Measurements from ENCODE around the gene UVRAG. TPM values are rescaled to one million over a fixed set of nuclear protein-coding genes. Genes with fewer than 3 reads are reported as not detected.

Gene UVRAG
- total and polyA plus RNA-seq, 2 donors (not counting 1 experiment from before 2014, with no cell fraction given), result 37.7 to 94.1 TPM

GRCh38 chr11:75862437-75862836, 47.4 kb downstream of the UVRAG start:
- CTCF ChIA-PET, result interaction anchor here (0.6 to 12.7 kb wide), 3 partner anchors 48 to 61 kb away, joined by 3 to 405 read pairs (median 3); no protein-coding TSS in a partner anchor
- H3K4me3 ChIP-seq (ENCODE audit: control extremely low read depth in 1 of 5, extremely low read depth in 1 of 5, insufficient read depth in 1 of 5, low read depth in 2 of 5, low read length in 4 of 5), result no peak overlapping the region
- peaks cover 3 to 7% of the 10 kb centered on the region in 2 donors for H3K4me1 ChIP-seq (ENCODE audit: control insufficient read depth in 2 of 2, insufficient read depth in 2 of 2, low read length in 2 of 2)
- peak overlapping the region in 1 of 2 donors; percentile 51 for H3K27ac ChIP-seq (ENCODE audit: low read length in 2 of 2)
- H3K9ac ChIP-seq (ENCODE audit: low read length), result no peak overlapping the region
- Mint-ChIP-seq H3K4me3 (no peak overlapping the region), H3K4me1 (peaks cover 44% of the 10 kb centered on the region), H3K27me3 (no peaks in the 10 kb centered on the region), H3K9me3 (ENCODE audit: insufficient read depth) (no peaks in the 10 kb centered on the region), H3K27ac (peak overlapping the region; percentile 27)
- no peak for ATAC-seq (ENCODE audit: low read depth)
- no peak overlapping the region for H3K4me2 ChIP-seq (replicated peaks; ENCODE audit: low read depth, low read length, poor library complexity, severe bottlenecking)
- POLR2A ChIA-PET, result no interaction called here
- TF ChIP-seq CTCF (IDR thresholded peaks at IDR 0.05) (no peak), EZH2 (IDR thresholded peaks at IDR 0.05; ENCODE audit: borderline replicate concordance, insufficient read depth, low read depth, low read length, poor library complexity, severe bottlenecking) (no peak)
- intact Hi-C loops (cut with micrococcal nuclease), result no loop called here
- peaks cover 3 to 39% of the 10 kb centered on the region in 2 experiments for H3K36me3 ChIP-seq (replicated peaks in 1 of 2; ENCODE audit: control extremely low read depth in 1 of 2, control insufficient read depth in 1 of 2, extremely low read depth in 1 of 2, insufficient read depth in 2 of 2, low read length in 1 of 2)
- H4K20me1 ChIP-seq (ENCODE audit: control insufficient read depth, insufficient read depth, low read length, poor library complexity, severe bottlenecking), result peaks cover 54% of the 10 kb centered on the region
- H3K27me3 ChIP-seq (replicated peaks in 1 of 4; ENCODE audit: control extremely low read depth in 1 of 4, control insufficient read depth in 3 of 4, insufficient read depth in 4 of 4, low read length in 3 of 4), result no peaks in the 10 kb centered on the region
- no peaks in the 10 kb centered on the region for H3K9me3 ChIP-seq (ENCODE audit: control extremely low read depth in 1 of 3, control insufficient read depth in 2 of 3, insufficient read depth in 1 of 3, low read length in 2 of 3)
- WGBS (ENCODE audit: insufficient coverage), result 100% methylated on average over 2 of the region's 2 CpGs
- no peak for DNase-seq
- peaks cover 89% of the 10 kb centered on the region for H3K79me2 ChIP-seq (ENCODE audit: control insufficient read depth, insufficient read depth, low read length)
- H2AFZ ChIP-seq (ENCODE audit: insufficient read depth, low read depth, low read length, poor library complexity, severe bottlenecking), result no peak overlapping the region

GRCh38 chr11:75867778-75868374, 52.9 kb downstream of the UVRAG start:
- DNase-seq, result peak; percentile 79
- Mint-ChIP-seq H3K27ac (no peak overlapping the region), H3K4me3 (no peak overlapping the region), H3K27me3 (no peaks in the 10 kb centered on the region), H3K4me1 (peaks cover 52% of the 10 kb centered on the region), H3K9me3 (ENCODE audit: insufficient read depth) (no peaks in the 10 kb centered on the region)
- Histone ChIP-seq H3K9me3 (ENCODE audit: control extremely low read depth in 1 of 3, control insufficient read depth in 2 of 3, insufficient read depth in 1 of 3, low read length in 2 of 3) (no peaks in the 10 kb centered on the region), H3K9ac (ENCODE audit: low read length) (no peak overlapping the region), H3K4me2 (replicated peaks; ENCODE audit: low read depth, low read length, poor library complexity, severe bottlenecking) (peak overlapping the region; percentile 4), H3K36me3 (replicated peaks in 1 of 2; ENCODE audit: control extremely low read depth in 1 of 2, control insufficient read depth in 1 of 2, extremely low read depth in 1 of 2, insufficient read depth in 2 of 2, low read length in 1 of 2) (peaks cover 0 to 24% of the 10 kb centered on the region in 2 experiments), H3K27ac (ENCODE audit: low read length in 2 of 2) (no peak overlapping the region), H3K79me2 (ENCODE audit: control insufficient read depth, insufficient read depth, low read length) (peaks cover 91% of the 10 kb centered on the region), H3K4me3 (ENCODE audit: control extremely low read depth in 1 of 5, extremely low read depth in 1 of 5, insufficient read depth in 1 of 5, low read depth in 2 of 5, low read length in 4 of 5) (no peak overlapping the region), H2AFZ (ENCODE audit: insufficient read depth, low read depth, low read length, poor library complexity, severe bottlenecking) (no peak overlapping the region), H3K27me3 (replicated peaks in 1 of 4; ENCODE audit: control extremely low read depth in 1 of 4, control insufficient read depth in 3 of 4, insufficient read depth in 4 of 4, low read length in 3 of 4) (no peaks in the 10 kb centered on the region), H4K20me1 (ENCODE audit: control insufficient read depth, insufficient read depth, low read length, poor library complexity, severe bottlenecking) (peaks cover 39% of the 10 kb centered on the region), H3K4me1 (ENCODE audit: control insufficient read depth in 2 of 2, insufficient read depth in 2 of 2, low read length in 2 of 2) (peaks cover 17 to 27% of the 10 kb centered on the region in 2 donors)
- TF ChIP-seq CTCF (IDR thresholded peaks at IDR 0.05), result peak; percentile 86
- TF ChIP-seq EZH2 (IDR thresholded peaks at IDR 0.05; ENCODE audit: borderline replicate concordance, insufficient read depth, low read depth, low read length, poor library complexity, severe bottlenecking), result no peak
- 71% methylated on average over 4 of the region's 6 CpGs for WGBS (ENCODE audit: insufficient coverage)
- CTCF ChIA-PET, result interaction anchor here (0.6 to 12.7 kb wide), 36 partner anchors 9 to 450 kb away, joined by 3 to 405 read pairs (median 6); partner anchors contain the start of gene UVRAG
- intact Hi-C loops (cut with micrococcal nuclease), result loop anchor here (1.0 to 5.0 kb wide), 4 partner anchors 27 to 161 kb away; partner anchors contain the start of gene UVRAG
- ATAC-seq (ENCODE audit: low read depth), result peak; percentile 76
- POLR2A ChIA-PET, result interaction anchor here (0.5 kb wide), 1 partner anchor 46 kb away, joined by 16 read pairs; no protein-coding TSS in a partner anchor
